ENCODE measurements around the gene CEPT1. TPM values are rescaled to one million over a fixed set of nuclear protein-coding genes. Genes with fewer than 3 reads are reported as not detected.

Gene CEPT1
- total and polyA plus RNA-seq, 2 donors from 2014 or later, result 19.2 to 35.7 TPM

DNA sequence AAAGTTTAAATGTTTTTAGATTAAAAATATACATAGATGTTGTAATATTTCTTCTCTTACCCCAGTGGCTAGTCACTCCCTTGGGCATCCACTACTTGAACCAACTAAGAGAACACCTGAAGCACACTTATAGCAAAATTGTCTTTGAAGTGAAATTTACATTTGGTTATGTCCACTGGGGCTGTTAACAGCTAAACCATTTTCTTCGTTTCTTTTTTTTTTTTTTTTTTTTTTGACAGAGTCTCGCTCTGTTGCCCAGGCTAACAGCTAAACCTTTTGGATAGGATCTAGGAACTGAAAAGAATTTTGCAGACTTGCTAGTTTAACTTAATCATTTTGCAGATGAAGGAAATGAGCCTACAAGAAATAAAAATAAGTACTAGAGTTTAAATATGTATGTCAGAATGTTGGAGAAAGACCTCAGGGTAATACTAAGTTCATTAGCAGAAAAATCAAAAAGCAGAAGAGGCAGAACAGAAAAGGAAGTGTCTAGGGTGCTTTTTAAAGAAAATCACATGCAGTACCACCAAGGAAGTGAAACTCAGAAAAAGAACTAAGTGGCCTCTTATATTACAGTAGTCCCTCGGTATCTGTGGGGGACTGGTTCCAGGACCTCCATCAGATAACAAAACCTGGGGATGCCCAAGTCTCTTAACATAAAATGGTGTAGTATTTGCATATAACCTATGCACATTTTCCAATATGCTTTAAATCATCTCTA is 11.9 kb upstream of the CEPT1 start:
- H3K4me1 ChIP-seq (ENCODE audit: control insufficient read depth in 2 of 3, insufficient read depth in 2 of 3, low read depth in 1 of 3, low read length in 3 of 3), result no peaks in the 10 kb centered on the region
- no peaks in the 10 kb centered on the region for H3K9me3 ChIP-seq (ENCODE audit: control insufficient read depth in 2 of 3, insufficient read depth in 1 of 3, low read length in 3 of 3)
- TF ChIP-seq CTCF (IDR thresholded peaks at IDR 0.05; ENCODE audit: borderline replicate concordance, extremely low read depth, insufficient read depth), result no peak
- no peaks in the 10 kb centered on the region for H3K27me3 ChIP-seq (ENCODE audit: control insufficient read depth, insufficient read depth, low read length)
- no peak for DNase-seq
- H3K36me3 ChIP-seq (ENCODE audit: control insufficient read depth in 2 of 3, insufficient read depth in 3 of 3, low read length in 3 of 3), result peaks cover 0 to 14% (median 13%) of the 10 kb centered on the region in 3 donors
- H3K4me3 ChIP-seq (ENCODE audit: low read length in 3 of 3), result no peak overlapping the region
- H3K27ac ChIP-seq (ENCODE audit: low read depth in 2 of 2, low read length in 2 of 2), result no peak overlapping the region
- FAIRE-seq, result no peak
- intact Hi-C loops (cut with DNase I), result no loop called here
- H3K9ac ChIP-seq (ENCODE audit: low read length in 3 of 3), result no peak overlapping the region

- no peaks in the 10 kb centered on the region for H3K9me3 ChIP-seq (ENCODE audit: control insufficient read depth in 2 of 3, insufficient read depth in 1 of 3, low read length in 3 of 3)
- no peak overlapping the region for H3K4me3 ChIP-seq (ENCODE audit: low read length in 3 of 3)
- DNase-seq (no peak), FAIRE-seq (no peak)
- no peaks in the 10 kb centered on the region for H3K4me1 ChIP-seq (ENCODE audit: control insufficient read depth in 2 of 3, insufficient read depth in 2 of 3, low read depth in 1 of 3, low read length in 3 of 3)
- no peak overlapping the region for H3K27ac ChIP-seq (ENCODE audit: low read depth in 2 of 2, low read length in 2 of 2)
- peaks cover 0 to 7% (median 6%) of the 10 kb centered on the region in 3 donors for H3K36me3 ChIP-seq (ENCODE audit: control insufficient read depth in 2 of 3, insufficient read depth in 3 of 3, low read length in 3 of 3)
- H3K9ac ChIP-seq (ENCODE audit: low read length in 3 of 3), result no peak overlapping the region
- intact Hi-C loops (cut with DNase I), result no loop called here
- no peak for TF ChIP-seq CTCF (IDR thresholded peaks at IDR 0.05; ENCODE audit: borderline replicate concordance, extremely low read depth, insufficient read depth)
- no peaks in the 10 kb centered on the region for H3K27me3 ChIP-seq (ENCODE audit: control insufficient read depth, insufficient read depth, low read length)
Measured at GRCh38 chr1:111129376-111129775, 10.6 kb upstream of the CEPT1 start.

- intact Hi-C loops (cut with DNase I), result no loop called here
- FAIRE-seq (no peak), DNase-seq (no peak)
- Histone ChIP-seq H3K9ac (ENCODE audit: low read length in 3 of 3) (no peak overlapping the region), H3K27ac (ENCODE audit: low read depth in 2 of 2, low read length in 2 of 2) (no peak overlapping the region), H3K9me3 (ENCODE audit: control insufficient read depth in 2 of 3, insufficient read depth in 1 of 3, low read length in 3 of 3) (no peaks in the 10 kb centered on the region), H3K36me3 (ENCODE audit: control insufficient read depth in 2 of 3, insufficient read depth in 3 of 3, low read length in 3 of 3) (peaks cover 0 to 4% (median 2%) of the 10 kb centered on the region in 3 donors), H3K4me3 (ENCODE audit: low read length in 3 of 3) (no peak overlapping the region), H3K4me1 (ENCODE audit: control insufficient read depth in 2 of 3, insufficient read depth in 2 of 3, low read depth in 1 of 3, low read length in 3 of 3) (no peaks in the 10 kb centered on the region), H3K27me3 (ENCODE audit: control insufficient read depth, insufficient read depth, low read length) (no peaks in the 10 kb centered on the region)
- no peak for TF ChIP-seq CTCF (IDR thresholded peaks at IDR 0.05; ENCODE audit: borderline replicate concordance, extremely low read depth, insufficient read depth)
Measured at GRCh38 chr1:111131693-111132092, 8.3 kb upstream of the CEPT1 start.
